GM19351 (cell line): Measurements from ENCODE around the gene RTL10.

Experiments
- ATAC-seq: cut with Tn5 transposase; IDR thresholded peaks from one replicate; pipeline ENCODE4 v1.9.1; 2021; ENCODE audit warnings: mild to moderate bottlenecking, moderate library complexity; ENCODE audit not compliant: unreplicated experiment

The RTL10 gene

GRCh38 chr22:19864538-19865106 is 9.9 kb upstream of the RTL10 start:
- no peak for ATAC-seq

GRCh38 chr22:19863571-19863970 is 8.9 kb upstream of the RTL10 start:
- ATAC-seq = no peak

- ATAC-seq = no peak
Observed at GRCh38 chr22:19862619-19863246, 8.1 kb upstream of the RTL10 start.

GRCh38 chr22:19859861-19860510 is 5.3 kb upstream of the RTL10 start:
- no peak for ATAC-seq

GRCh38 chr22:19857382-19857781 is 2.7 kb upstream of the RTL10 start:
- ATAC-seq = no peak

GRCh38 chr22:19855504-19856409 is 1.1 kb upstream of the RTL10 start:
- no peak for ATAC-seq

- ATAC-seq = no peak
Observed at GRCh38 chr22:19853879-19854777, 546 bp downstream of the RTL10 start.

GRCh38 chr22:19853058-19853878 is 1.4 kb downstream of the RTL10 start:
- no peak for ATAC-seq

GRCh38 chr22:19852177-19852781 is 2.4 kb downstream of the RTL10 start:
- no peak for ATAC-seq

- no peak for ATAC-seq
Observed at GRCh38 chr22:19851291-19852176, 3.1 kb downstream of the RTL10 start.

- no peak for ATAC-seq
Observed at GRCh38 chr22:19850763-19851109, 3.9 kb downstream of the RTL10 start.

GRCh38 chr22:19849835-19850762 is 4.6 kb downstream of the RTL10 start:
- no peak for ATAC-seq

- ATAC-seq = no peak
Observed at GRCh38 chr22:19848298-19849224, 6.1 kb downstream of the RTL10 start.

- ATAC-seq = no peak
Observed at GRCh38 chr22:19847345-19847632, 7.4 kb downstream of the RTL10 start.

GRCh38 chr22:19846620-19847344 is 7.9 kb downstream of the RTL10 start:
- ATAC-seq = no peak
